ENCODE results near the gene CDC42EP5.
"Not testable (repeated sequence)": the region's sequence is repeated elsewhere in the genome, so short reads cannot be mapped to it uniquely, and the experiment has no call there.

The CDC42EP5 gene

DNA sequence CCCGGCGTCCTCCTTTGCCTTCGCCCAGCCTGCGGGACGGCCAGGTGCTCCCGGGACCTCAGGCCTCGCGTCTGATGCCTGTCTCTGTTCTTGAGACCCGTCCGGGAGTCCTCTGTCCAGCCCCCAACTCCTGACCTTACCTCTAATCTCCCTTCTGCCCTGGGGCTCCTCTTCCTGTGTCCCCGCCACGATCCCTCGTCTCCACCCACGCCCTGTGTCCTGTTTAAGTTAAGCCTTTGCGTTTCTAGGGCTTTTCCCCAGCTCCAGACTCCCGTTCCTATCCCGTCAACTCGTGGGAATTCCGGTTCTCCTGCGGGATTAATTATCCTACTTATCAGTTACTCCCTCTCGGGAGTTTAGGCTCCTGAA, 23.4 kb downstream of the CDC42EP5 start:
- no peak for DNase-seq (ENCODE audit: low read depth in 3 of 3, low spot score in 1 of 3)

- DNase-seq (ENCODE audit: low read depth in 3 of 3, low spot score in 1 of 3): peak; percentile 92 to 96 (median 96)
Observed at GRCh38 chr19:54448774-54449700, 24.1 kb downstream of the CDC42EP5 start, which contains the start of gene LENG8. Gene LENG8 (plus strand): TSS chr19:54449199. CDS start chr19:54451345, 2,146 bp downstream.

- DNase-seq (ENCODE audit: low read depth in 3 of 3, low spot score in 1 of 3): peak in 1 of 3 donors; percentile 35
Observed at GRCh38 chr19:54448040-54448773, 24.9 kb downstream of the CDC42EP5 start.

GRCh38 chr19:54446349-54446748, 26.7 kb downstream of the CDC42EP5 start:
- DNase-seq (ENCODE audit: low read depth in 3 of 3, low spot score in 1 of 3): not testable (repeated sequence)

GRCh38 chr19:54444737-54445136, 28.4 kb downstream of the CDC42EP5 start:
- no peak for DNase-seq (ENCODE audit: low read depth in 3 of 3, low spot score in 1 of 3)

GRCh38 chr19:54440641-54441040, 32.5 kb downstream of the CDC42EP5 start:
- DNase-seq (ENCODE audit: low read depth in 3 of 3, low spot score in 1 of 3): no peak

GRCh38 chr19:54439174-54439851, 33.8 kb downstream of the CDC42EP5 start:
- no peak for DNase-seq (ENCODE audit: low read depth in 3 of 3, low spot score in 1 of 3)

DNA sequence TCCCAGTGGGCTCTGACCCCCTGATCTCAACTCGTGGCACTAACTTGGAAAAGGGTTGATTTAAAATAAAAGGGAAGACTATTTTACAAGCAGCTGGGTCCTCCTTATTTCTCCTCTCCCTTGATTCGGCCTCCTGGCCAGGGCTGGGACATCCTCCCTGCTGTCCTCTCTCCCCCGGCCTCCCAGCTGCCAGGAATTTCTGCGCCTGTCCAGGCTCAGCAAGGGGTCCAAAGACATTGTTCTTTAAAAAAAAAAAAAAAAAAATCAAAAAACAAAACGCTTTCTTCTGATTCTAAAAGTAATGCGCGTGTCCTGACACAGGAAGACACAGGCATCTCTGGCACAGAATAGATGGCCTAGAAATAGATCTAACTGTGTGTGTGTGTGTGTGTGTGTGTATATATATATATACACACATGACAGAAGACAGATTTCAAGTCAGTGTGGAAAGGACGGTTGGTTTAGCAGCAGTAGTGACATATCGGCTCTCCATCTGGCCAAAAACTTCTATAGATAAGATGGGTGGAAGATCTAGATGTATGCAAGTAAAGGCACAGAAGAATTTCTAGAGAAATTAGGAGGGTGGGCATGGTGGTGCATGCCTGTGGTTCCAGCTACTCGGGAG, 36.4 kb downstream of the CDC42EP5 start:
- no peak for DNase-seq (ENCODE audit: low read depth in 3 of 3, low spot score in 1 of 3)

DNA sequence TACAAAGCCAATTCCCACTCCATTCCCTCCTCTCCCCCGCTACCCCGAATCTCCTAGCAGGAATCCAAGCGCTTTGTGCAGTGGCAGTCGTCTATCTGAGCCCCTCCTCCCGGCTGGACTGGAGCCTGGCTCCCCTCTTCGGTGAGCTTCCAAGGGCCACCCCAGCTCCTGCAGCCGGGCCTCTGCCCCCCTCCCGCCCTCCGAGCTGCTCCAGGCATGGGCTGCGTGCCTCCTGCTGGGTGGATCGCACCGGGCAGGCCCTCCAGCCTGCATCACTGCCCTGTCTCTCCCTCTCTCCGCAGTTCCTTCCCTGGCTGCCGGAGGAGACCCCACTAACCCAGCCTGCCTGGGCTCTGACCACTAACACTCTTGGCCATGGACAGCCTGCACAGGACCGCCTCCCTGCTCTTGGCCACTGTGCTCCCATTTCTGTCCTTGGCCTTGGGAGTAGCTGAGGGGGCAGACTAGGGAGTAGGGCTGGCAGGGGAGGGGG, 37.0 kb downstream of the CDC42EP5 start:
- DNase-seq (ENCODE audit: low read depth in 3 of 3, low spot score in 1 of 3): no peak

DNA sequence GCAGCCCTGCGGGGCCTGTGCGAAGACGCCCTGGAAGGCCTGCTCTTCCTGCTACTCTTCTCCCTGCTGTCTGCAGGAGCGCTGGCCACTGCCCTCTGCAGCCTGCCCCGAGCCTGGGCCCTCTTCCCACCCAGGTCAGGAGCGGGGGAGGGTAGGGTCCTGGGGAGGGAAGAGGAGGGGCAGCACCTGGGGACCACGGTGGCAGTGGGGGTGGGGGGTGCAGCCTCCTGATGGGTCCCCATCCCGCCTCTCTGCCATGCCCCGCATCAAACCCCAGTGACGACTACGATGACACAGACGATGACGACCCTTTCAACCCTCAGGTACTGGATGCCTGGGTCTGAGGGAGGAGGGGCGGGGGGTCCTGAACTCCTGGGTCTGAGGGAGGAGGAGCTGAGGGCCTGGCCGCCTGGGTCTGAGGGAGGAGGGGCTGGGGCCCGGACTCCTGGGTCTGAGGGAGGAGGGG, 37.5 kb downstream of the CDC42EP5 start:
- DNase-seq (ENCODE audit: low read depth in 3 of 3, low spot score in 1 of 3): no peak

DNA sequence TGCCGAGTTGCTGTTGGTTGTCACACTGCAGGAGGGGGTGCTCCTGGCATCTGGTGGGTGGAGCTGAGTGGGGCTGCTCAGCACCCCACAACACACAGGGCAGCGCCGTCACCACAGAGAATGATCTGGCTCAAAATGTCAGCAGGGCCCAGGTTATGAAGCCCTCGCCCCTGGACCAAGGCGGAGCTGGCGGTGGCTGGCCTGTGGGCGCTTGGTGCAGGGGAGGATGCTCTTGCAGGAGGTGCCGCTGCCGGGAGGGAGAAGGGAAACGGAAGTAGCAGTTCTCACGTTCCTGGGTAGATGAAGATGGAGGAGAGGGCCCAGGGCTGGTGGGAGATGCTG, 38.3 kb downstream of the CDC42EP5 start:
- no peak for DNase-seq (ENCODE audit: low read depth in 3 of 3, low spot score in 1 of 3)

DNA sequence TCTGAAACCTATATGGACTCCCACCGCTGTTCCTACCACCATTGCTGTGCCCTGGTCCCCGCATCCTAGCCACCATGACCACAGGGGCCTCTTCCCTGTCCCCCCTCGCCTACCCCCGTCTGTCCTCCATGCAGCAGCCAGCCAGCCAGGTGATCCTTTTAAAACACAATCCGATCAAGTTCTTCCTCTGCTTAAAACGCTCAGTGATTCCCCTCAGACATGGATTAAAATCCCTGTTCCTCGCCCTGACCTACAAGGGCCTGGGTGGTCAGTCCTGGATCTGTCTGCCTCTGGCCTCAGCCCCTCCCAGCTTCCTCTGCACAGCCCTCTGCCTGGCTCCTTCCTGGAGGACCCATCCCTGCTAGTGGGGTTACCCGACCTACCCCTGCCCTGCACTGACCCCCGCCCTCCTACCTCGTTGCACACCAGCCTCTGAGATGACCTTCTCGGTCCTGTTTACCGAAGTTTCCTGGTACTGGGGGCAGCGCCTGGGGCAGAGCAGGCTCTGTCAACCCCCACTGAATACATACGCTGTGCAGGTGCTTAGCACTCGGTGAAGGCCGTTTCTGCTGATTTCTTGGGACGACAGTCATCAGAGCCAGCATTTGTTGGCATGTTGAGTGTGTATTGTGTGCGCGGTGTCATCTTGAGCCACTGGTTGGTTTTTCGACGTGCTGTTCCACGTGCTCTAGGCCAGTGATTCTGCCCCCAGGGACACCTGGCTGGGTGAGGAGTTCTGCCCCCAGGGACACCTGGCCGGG, 38.8 kb downstream of the CDC42EP5 start:
- no peak for DNase-seq (ENCODE audit: low read depth in 3 of 3, low spot score in 1 of 3)

DNA sequence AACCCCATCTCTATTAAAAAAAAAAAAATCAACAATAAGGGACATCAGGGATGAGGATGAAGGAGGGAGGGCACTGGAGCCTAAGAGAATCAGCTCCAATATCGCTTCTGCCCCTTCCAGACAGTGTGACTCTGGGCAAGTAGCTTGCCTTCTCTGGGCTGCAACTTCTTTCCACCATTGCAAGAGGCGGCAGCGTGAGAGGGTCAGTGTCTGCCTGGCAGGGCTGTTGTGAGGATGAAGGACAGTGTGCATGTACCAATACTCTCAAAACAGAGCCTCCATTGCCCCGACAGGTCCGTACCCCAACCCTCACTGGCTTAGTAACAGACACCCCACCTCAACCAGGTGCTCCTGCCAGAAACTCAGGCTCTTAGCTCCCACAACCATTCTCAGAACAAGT, 39.4 kb downstream of the CDC42EP5 start:
- no peak for DNase-seq (ENCODE audit: low read depth in 3 of 3, low spot score in 1 of 3)

GRCh38 chr19:54432144-54432738, 40.9 kb downstream of the CDC42EP5 start:
- DNase-seq (ENCODE audit: low read depth in 3 of 3, low spot score in 1 of 3): no peak

DNA sequence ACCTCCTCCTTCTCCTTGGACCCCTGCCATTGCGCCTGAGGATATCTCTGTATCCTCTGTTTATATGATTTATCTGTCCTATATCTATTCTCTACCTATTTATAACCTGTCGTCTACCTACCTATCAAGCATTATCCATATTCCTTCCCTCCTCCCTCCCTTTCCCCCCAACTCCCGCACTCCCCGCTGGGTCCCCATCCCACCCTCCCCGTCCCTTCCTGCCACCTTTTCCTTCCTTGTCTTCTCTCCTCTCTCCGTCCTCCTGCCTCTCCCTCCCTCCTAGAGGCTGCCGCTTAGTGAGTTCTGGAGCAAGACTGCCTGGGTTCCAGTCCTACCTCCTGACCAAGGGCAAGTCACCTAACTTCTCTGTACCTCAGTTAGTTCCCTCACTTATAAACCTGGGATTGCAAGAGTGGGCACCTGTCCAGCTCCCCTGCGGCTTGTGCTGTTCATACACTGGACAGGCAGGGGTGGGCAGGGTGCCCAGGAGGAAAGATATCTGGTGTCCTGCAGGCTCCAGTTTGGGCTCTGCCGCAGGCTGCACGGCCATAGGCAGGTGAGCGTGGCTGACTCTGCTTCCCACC, 41.7 kb downstream of the CDC42EP5 start:
- DNase-seq (ENCODE audit: low read depth in 3 of 3, low spot score in 1 of 3): no peak

DNA sequence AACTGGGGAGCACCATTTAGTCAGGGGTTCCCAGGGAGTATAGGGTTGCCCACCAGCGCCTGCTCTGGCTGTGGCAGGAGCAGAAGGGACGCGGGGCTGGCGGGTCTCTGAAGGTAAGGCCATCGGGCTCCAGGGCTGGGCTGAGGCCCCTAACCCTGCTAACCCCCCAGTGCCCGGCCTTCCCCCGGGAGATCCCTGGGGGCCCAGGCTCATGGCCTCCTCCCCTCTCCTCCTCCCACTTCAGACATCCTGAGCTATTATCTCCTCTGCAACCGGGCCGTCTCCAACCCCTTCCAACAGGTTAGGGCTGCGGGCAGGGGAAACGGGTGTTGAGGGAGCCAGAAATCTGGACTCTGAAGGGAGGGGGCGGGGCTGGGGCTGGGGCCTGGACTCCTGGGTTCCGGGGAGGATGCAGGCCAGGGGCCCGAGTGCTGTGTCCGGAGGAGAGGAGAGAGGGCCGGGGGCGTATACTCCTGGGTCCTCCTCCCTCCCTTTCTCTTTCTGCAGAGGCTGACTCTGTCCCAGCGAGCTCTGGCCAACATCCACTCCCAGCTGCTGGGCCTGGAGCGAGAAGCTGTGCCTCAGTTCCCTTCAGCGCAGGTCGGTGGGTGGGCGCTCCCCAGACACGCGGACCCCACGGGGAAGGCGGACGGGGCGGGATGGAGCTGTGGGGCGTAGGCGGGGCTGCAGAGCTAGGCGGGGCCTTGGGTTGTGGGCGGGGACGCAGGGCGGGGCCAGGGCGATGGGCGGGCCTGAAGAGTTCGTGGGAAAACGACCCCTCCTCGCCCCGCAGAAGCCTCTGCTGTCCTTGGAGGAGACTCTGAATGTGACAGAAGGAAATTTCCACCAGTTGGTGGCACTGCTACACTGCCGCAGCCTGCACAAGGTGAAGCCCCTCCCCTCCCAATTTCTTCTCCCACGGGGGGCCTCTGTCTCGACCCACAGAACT, 42.5 kb downstream of the CDC42EP5 start:
- DNase-seq (ENCODE audit: low read depth in 3 of 3, low spot score in 1 of 3): peak in 1 of 3 donors; percentile 29

DNA sequence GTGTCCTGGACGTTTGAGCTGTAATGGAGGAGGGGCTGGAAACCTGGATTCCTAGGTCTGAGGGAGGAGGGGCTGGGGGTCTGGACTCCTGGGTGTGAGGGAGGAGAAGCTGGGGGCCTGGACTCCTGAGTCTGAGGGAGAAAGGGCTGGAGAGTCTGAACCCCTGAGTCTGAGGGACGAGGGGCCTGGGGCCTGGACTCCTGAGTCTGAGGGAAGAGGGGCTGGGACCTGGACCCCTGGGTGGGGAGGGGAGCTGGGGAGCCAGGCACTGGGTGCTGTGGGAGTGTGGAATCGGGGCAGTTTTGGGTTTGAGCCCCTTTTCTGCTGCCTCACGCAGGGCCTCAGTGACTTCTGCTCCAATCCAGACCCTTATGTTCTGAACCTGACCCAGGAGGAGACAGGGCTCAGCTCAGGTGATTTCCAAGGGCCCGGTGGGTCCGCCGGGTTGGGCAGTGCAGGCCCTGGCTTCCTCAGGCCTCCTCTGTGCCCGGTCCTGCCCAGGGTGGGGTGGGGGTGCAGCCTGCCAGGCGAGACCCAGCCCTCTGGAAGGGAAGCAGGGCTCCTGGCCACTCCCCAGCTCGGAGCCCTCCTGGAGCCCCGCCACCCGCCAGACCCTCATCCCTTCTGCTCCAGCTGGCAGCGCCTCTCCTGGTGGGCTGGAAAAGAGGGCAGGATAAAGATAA, 43.4 kb downstream of the CDC42EP5 start:
- DNase-seq (ENCODE audit: low read depth in 3 of 3, low spot score in 1 of 3): no peak

- no peak for DNase-seq (ENCODE audit: low read depth in 3 of 3, low spot score in 1 of 3)
Observed at GRCh38 chr19:54429176-54429495, 44.0 kb downstream of the CDC42EP5 start.
